Mucosa of rectum (tissue), 2 donors: Measurements from ENCODE around the gene FRMD4A.
"Not testable (repeated sequence)": the region's sequence is repeated elsewhere in the genome, so short reads cannot be mapped to it uniquely, and the experiment has no call there.

Experiments
- H3K27ac ChIP-seq, 2 donors: one replicate each; pipeline ENCODE4 v1.7.0; 2013; ENCODE audit warnings: inconsistent platforms in 2 of 2, low read depth in 2 of 2, low read length in 2 of 2
- H3K27me3 ChIP-seq, 2 donors: one replicate each; pipeline ENCODE4 v1.7.0; 2013; ENCODE audit warnings: low read length in 2 of 2; ENCODE audit not compliant: control insufficient read depth in 2 of 2, insufficient read depth in 2 of 2
- H3K36me3 ChIP-seq, 2 donors: one replicate each; pipeline ENCODE4 v1.7.0; 2013; ENCODE audit warnings: low read length in 2 of 2; ENCODE audit not compliant: control insufficient read depth in 2 of 2, insufficient read depth in 2 of 2
- H3K4me1 ChIP-seq, 2 donors: one replicate each; pipeline ENCODE4 v1.7.0; 2013; ENCODE audit warnings: low read length in 2 of 2, mild to moderate bottlenecking in 1 of 2; ENCODE audit not compliant: control insufficient read depth in 2 of 2, insufficient read depth in 2 of 2
- H3K4me3 ChIP-seq, 2 donors: one replicate each; pipeline ENCODE4 v1.7.0; 2013; ENCODE audit warnings: low read length in 2 of 2
- H3K9ac ChIP-seq, 2 donors: one replicate each; pipeline ENCODE4 v1.7.0; 2013; ENCODE audit warnings: low read length in 2 of 2, low read depth in 1 of 2, mild to moderate bottlenecking in 1 of 2
- H3K9me3 ChIP-seq, 2 donors: one replicate each; pipeline ENCODE4 v1.7.0; 2013; ENCODE audit warnings: low read length in 2 of 2; ENCODE audit not compliant: control insufficient read depth in 2 of 2
- donor health status: healthy.
- donor health status: Normal muscosa, but diverticular disease.

The FRMD4A gene

DNA sequence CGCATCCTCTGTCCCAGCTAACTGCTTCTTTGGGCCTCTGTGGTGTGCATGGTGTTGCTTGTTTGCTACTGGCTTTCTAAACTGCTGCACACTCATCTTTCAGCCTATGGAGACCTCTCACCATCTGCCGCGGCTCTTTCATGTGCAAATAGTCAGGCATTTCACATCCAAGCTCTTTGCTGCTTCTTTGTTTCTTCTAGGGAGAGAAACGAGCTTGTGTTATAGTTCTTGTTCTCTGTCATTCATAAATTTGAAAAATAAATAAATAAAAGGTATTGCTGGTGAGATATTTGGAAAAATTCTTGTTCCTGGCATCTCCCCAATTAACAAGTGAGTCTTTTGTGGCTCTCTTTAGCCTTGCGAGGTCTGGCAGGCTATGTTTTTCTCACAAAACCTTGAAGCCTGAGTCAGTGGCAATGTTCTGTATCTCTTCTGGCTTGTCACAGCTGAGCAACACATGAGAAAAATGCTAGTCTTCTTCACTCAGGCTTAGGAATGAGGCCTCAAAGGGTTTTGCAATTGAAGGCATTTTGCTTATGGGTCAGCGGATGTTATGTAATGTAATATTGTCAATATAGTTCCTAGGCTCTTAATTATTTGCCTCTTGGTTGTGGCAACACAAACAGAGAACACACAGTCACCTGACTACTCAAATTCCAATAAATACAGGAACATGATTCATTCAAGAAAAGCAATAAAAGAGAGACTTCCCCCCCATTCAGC is 274.0 kb downstream of the FRMD4A start:
- Histone ChIP-seq H3K27me3 (no peaks in the 10 kb centered on the region), H3K9me3 (no peaks in the 10 kb centered on the region), H3K36me3 (no peaks in the 10 kb centered on the region), H3K4me3 (no peak overlapping the region), H3K4me1 (no peaks in the 10 kb centered on the region), H3K9ac (no peak overlapping the region), H3K27ac (no peak overlapping the region)

GRCh38 chr10:14052931-14053330 is 277.8 kb downstream of the FRMD4A start:
- Histone ChIP-seq H3K9ac (no peak overlapping the region), H3K27me3 (no peaks in the 10 kb centered on the region), H3K36me3 (no peaks in the 10 kb centered on the region), H3K4me1 (no peaks in the 10 kb centered on the region), H3K9me3 (no peaks in the 10 kb centered on the region), H3K27ac (no peak overlapping the region), H3K4me3 (no peak overlapping the region)

- no peaks in the 10 kb centered on the region for H3K36me3 ChIP-seq
- H3K27me3 ChIP-seq: no peaks in the 10 kb centered on the region
- H3K27ac ChIP-seq: no peak overlapping the region
- H3K4me3 ChIP-seq: no peak overlapping the region
- H3K4me1 ChIP-seq: no peaks in the 10 kb centered on the region
- H3K9me3 ChIP-seq: no peaks in the 10 kb centered on the region
- no peak overlapping the region for H3K9ac ChIP-seq
Measured at GRCh38 chr10:14050598-14050997, 280.1 kb downstream of the FRMD4A start.

DNA sequence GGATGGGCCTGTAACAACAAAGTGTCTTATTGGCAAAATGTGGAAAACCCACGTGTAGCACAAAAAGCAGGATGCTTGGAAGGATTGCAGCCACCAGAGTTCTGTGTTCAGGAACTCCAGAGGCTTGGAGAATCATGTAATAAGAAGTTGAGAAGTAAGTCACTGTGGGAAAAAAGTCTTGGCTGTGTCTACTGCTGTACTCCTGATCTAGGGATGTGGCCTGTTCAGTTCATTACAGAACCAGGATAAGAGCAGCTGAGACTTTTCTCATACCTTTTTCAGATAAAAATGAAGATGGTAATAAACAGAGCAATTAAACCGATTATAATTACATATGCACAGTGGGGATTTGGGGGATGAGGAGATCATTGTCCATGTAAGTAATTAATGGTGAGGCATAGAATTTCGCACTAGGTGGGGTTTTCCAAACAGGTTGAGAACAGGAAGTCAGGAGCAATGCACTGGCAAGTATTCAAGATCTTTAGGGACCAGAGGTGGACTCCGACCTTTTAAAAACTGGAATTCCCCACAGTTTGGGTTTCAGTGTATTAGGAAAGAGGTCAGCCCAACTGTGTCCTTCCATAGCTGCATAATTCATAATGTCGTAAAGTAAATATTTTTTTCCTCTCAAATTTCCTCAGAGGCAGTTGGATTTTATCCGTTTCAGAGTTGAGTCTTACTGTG is 281.7 kb downstream of the FRMD4A start:
- Histone ChIP-seq H3K9me3 (no peaks in the 10 kb centered on the region), H3K9ac (no peak overlapping the region), H3K27me3 (no peaks in the 10 kb centered on the region)

GRCh38 chr10:14047431-14047830 is 283.3 kb downstream of the FRMD4A start:
- no peak overlapping the region for H3K27ac ChIP-seq
- H3K9ac ChIP-seq: no peak overlapping the region
- H3K4me3 ChIP-seq: no peak overlapping the region
- no peaks in the 10 kb centered on the region for H3K27me3 ChIP-seq
- no peaks in the 10 kb centered on the region for H3K9me3 ChIP-seq
- no peaks in the 10 kb centered on the region for H3K36me3 ChIP-seq
- no peaks in the 10 kb centered on the region for H3K4me1 ChIP-seq

More for the DNA sequence above, 281.7 kb downstream of the FRMD4A start:
- Histone ChIP-seq H3K27ac (no peak overlapping the region), H3K36me3 (no peaks in the 10 kb centered on the region), H3K4me1 (no peaks in the 10 kb centered on the region), H3K4me3 (no peak overlapping the region)

DNA sequence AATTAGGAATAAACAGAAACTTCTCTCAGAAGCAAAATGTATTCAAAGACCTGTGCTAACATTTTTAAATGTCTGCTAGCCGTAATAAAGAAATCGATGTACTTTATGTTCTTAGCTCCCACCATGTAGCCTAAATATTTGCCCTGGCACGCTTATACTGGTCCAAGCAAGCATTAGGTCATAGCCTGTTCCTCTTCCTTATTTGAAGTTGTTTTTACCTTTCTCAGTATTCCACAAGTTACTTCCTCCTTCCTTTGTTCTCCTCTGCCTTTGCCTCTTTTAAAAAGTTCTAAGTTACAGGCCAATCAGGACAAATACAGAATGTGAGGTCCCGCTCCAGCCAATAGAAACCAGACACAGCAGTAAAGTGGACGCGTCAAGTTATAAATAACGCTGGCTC is 288.7 kb downstream of the FRMD4A start:
- peak overlapping the region in 1 of 2 donors; percentile 34 for H3K27ac ChIP-seq
- not testable (repeated sequence) for H3K27me3 ChIP-seq, H3K9ac ChIP-seq

GRCh38 chr10:14040787-14041631 is 289.7 kb downstream of the FRMD4A start:
- H3K36me3 ChIP-seq: no peaks in the 10 kb centered on the region
- peak overlapping the region in 1 of 2 donors; percentile 1 for H3K9ac ChIP-seq
- H3K27me3 ChIP-seq: no peaks in the 10 kb centered on the region
- peak overlapping the region; percentile 34 to 54 for H3K27ac ChIP-seq
- H3K9me3 ChIP-seq: no peaks in the 10 kb centered on the region
- no peak overlapping the region for H3K4me3 ChIP-seq
- H3K4me1 ChIP-seq: peaks cover 0 to 5% of the 10 kb centered on the region in 2 donors

More for the DNA sequence above, 288.7 kb downstream of the FRMD4A start:
- H3K4me3 ChIP-seq, H3K4me1 ChIP-seq, H3K9me3 ChIP-seq, H3K36me3 ChIP-seq: not testable (repeated sequence)

DNA sequence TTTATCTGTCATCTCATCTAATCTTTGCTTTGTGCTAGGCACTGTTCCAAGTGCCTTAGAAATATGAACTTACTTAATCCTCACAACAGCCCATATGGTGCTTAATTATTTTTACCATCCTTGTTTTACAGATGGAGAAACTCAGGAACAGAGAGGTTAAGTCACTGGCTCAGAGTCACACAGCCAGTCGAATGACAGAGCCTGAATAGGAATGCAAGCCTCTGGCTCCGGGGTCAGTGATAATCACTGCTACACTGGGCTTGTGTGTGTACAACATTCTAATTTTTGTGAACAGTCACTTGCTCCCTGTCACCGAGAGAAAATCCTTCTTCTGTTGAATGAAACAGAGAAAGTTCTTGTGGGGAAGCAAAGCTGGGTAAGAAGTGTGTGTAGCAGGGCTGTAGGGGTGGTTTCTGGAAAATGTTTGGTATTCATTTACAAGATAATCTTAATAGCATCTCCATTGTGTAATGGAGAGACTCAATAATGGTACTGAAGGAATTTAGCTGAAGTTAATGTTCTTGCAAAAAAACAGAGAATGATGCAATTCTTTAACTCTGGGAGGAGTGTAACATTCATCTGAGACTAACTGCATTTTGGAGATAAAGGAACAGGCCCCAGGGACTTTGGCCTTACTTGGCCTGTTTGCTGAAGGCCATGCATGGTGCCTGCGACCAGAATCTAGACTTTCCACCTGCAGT is 290.6 kb downstream of the FRMD4A start:
- Histone ChIP-seq H3K9me3 (no peaks in the 10 kb centered on the region), H3K27ac (peak overlapping the region; percentile 34 to 54), H3K9ac (no peak overlapping the region), H3K4me1 (peaks cover 0 to 5% of the 10 kb centered on the region in 2 donors), H3K36me3 (no peaks in the 10 kb centered on the region), H3K4me3 (no peak overlapping the region), H3K27me3 (no peaks in the 10 kb centered on the region)

DNA sequence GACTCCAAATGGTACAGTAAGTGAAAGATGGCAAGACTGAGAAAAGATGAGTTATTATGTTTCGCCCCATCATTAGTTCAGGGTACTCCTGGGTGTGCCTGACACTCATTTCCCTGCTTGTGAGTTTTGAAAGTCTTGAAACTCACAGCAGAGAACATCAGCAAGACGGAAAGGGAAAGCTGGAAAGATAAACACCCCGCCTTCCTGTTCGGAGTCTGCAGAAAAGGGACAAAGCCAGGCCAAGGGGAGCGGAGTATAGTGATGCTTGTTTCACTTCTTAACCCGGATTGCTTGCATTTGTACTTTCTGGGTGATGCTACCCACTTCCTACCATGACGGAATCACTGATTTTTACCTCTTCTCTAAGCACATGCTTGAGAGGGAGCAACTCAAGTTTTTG is 294.5 kb downstream of the FRMD4A start:
- Histone ChIP-seq H3K9me3 (no peaks in the 10 kb centered on the region), H3K36me3 (no peaks in the 10 kb centered on the region), H3K4me1 (peaks cover 0 to 5% of the 10 kb centered on the region in 2 donors), H3K9ac (no peak overlapping the region), H3K27me3 (no peaks in the 10 kb centered on the region), H3K4me3 (no peak overlapping the region), H3K27ac (no peak overlapping the region)
